Adrenal gland (tissue), 12 donors: Measurements from ENCODE around the gene UBE2O. TPM values are rescaled to one million over a fixed set of nuclear protein-coding genes. Genes with fewer than 3 reads are reported as not detected.

ENCODE experiments used
- DNase-seq, 7 donors: peaks; one replicate each; pipeline ENCODE4 v3.0.0-alpha.2; 2019 to 2020
- H3K27ac ChIP-seq, 5 donors: fragments of 200-600 bp; sonication (generic) in 4 of 5; 1 replicate in 3 of 5; 2 replicates in 2 of 5; pipeline versions ENCODE4 v1.5.1 to v1.8.0; 2016 to 2020; ENCODE audit warnings: mild to moderate bottlenecking in 1 of 5
- H3K27me3 ChIP-seq: fragments of 200-600 bp; 2 replicates; pipeline ENCODE4 v1.8.0; 2021
- H3K36me3 ChIP-seq, 2 donors: fragments of 200-600 bp; replicated peaks in 1 of 2; 1 replicate in 1 of 2; 2 replicates in 1 of 2; pipeline versions ENCODE4 v1.5.1 to v1.8.0; 2018 to 2022
- H3K4me1 ChIP-seq, 2 donors: fragments of 200-600 bp; replicated peaks in 1 of 2; 1 replicate in 1 of 2; 2 replicates in 1 of 2; pipeline versions ENCODE4 v1.5.1 to v1.8.0; 2018 to 2021
- H3K4me3 ChIP-seq, 4 donors: fragments of 200-600 bp; sonication (generic) in 3 of 4; one replicate each; pipeline ENCODE4 v1.5.1; 2016 to 2018
- H3K9me3 ChIP-seq, 3 donors: fragments of 200-600 bp; sonication (generic) in 1 of 3; replicated peaks in 1 of 3; 1 replicate in 2 of 3; 2 replicates in 1 of 3; pipeline versions ENCODE4 v1.5.1 to v1.8.0; 2016 to 2021
- POLR2A ChIP-seq, 2 donors: fragments of 450-650 bp; IDR thresholded peaks; one replicate each; pipeline ENCODE4 v1.6.1; 2017; ENCODE audit warnings: antibody characterized with exemption in 2 of 2, mild to moderate bottlenecking in 2 of 2, moderate library complexity in 1 of 2
- WGBS, 4 donors: extraction: QIAGEN DNeasy Blood & Tissue Kit in 2 of 4; methylation state at CpG; one replicate each; pipeline versions ENCODE4 v1.1.5 to v1.1.7; 2013 to 2017; 5-methylcytosine and 5-hydroxymethylcytosine counted together
- intact Hi-C, 2 donors: fragments of 100-400 bp; cut with DNase I; formaldehyde crosslinking; loops; one replicate each; pipeline versions ENCODE4 v1.14.1 to v1.15.0; 2022 to 2023
- polyA plus RNA-seq, 3 donors: library from polyadenylated mRNA; stranded (reverse); fragments of 200-250 nt in 2 of 3; fragments of 350-450 nt in 1 of 3; fragmentation: Illumina TruSeq in 1 of 3; extraction: RNeasy Lipid Tissue Mini Kit (QIAGEN cat#74804) in 1 of 3; gene quantifications; one replicate each; pipeline ENCODE4 v1.2.3, GENCODE V29; 2013 to 2014
- total RNA-seq, 9 donors: library from RNA; depleted of rRNA in 4 of 9; stranded (reverse); fragments of >200 nt in 4 of 9; fragments of 120-200 nt in 1 of 9; fragmentation: NEBNext Ultra II Directional in 1 of 9; extraction: Animal tissue kit (Norgen Biotek cat#: 25700) in 1 of 9; gene quantifications; one replicate each; pipeline versions ENCODE4 v1.1.0 to v1.2.4, GENCODE V29; 2013 to 2023
- TF ChIP-seq, protein P1 (sequence below), 6 experiments: fragments of 450-650 bp in 4 of 6; fragments of 200-600 bp in 2 of 6; sonication (generic) in 1 of 6; IDR thresholded peaks; 1 replicate in 5 of 6; 2 replicates in 1 of 6; pipeline versions ENCODE4 v1.5.1 to v1.8.0; 2016 to 2021; ENCODE audit warnings: antibody characterized with exemption in 6 of 6, mild to moderate bottlenecking in 2 of 6, moderate library complexity in 1 of 6
- donor health status: healthy with polysubstance abuse.
- donor health status: Bipolar disorder and iron deficiency.
- donor health status: DM: yes; HTN: yes; CAD: no.
- donor health status: DM: no; HTN: no; CAD: no.
- donor health status: DM: no; HTN: no; CAD: no.
- donor health status: DM: yes; HTN: yes; CAD: no.

The UBE2O gene
- total and polyA plus RNA-seq, 12 donors, result 9.8 to 21.8 (median 15.8) TPM

GRCh38 chr17:76441686-76442340 is 11.1 kb downstream of the UBE2O start:
- Histone ChIP-seq H3K27ac (no peak overlapping the region), H3K9me3 (no peaks in the 10 kb centered on the region), H3K27me3 (no peaks in the 10 kb centered on the region), H3K36me3 (no peaks in the 10 kb centered on the region), H3K4me3 (no peak overlapping the region), H3K4me1 (peaks cover 0 to 39% of the 10 kb centered on the region in 2 donors)
- no peak for TF ChIP-seq POLR2A (IDR thresholded peaks at IDR 0.05)
- TF ChIP-seq, protein P1, sequence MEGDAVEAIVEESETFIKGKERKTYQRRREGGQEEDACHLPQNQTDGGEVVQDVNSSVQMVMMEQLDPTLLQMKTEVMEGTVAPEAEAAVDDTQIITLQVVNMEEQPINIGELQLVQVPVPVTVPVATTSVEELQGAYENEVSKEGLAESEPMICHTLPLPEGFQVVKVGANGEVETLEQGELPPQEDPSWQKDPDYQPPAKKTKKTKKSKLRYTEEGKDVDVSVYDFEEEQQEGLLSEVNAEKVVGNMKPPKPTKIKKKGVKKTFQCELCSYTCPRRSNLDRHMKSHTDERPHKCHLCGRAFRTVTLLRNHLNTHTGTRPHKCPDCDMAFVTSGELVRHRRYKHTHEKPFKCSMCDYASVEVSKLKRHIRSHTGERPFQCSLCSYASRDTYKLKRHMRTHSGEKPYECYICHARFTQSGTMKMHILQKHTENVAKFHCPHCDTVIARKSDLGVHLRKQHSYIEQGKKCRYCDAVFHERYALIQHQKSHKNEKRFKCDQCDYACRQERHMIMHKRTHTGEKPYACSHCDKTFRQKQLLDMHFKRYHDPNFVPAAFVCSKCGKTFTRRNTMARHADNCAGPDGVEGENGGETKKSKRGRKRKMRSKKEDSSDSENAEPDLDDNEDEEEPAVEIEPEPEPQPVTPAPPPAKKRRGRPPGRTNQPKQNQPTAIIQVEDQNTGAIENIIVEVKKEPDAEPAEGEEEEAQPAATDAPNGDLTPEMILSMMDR (IDR thresholded peaks at IDR 0.05), result no peak
- WGBS, 4 donors, result 82 to 90% (median 85%) methylated on average over 13 of the region's 13 CpGs
- intact Hi-C loops, result no loop called here
- no peak for DNase-seq

DNA sequence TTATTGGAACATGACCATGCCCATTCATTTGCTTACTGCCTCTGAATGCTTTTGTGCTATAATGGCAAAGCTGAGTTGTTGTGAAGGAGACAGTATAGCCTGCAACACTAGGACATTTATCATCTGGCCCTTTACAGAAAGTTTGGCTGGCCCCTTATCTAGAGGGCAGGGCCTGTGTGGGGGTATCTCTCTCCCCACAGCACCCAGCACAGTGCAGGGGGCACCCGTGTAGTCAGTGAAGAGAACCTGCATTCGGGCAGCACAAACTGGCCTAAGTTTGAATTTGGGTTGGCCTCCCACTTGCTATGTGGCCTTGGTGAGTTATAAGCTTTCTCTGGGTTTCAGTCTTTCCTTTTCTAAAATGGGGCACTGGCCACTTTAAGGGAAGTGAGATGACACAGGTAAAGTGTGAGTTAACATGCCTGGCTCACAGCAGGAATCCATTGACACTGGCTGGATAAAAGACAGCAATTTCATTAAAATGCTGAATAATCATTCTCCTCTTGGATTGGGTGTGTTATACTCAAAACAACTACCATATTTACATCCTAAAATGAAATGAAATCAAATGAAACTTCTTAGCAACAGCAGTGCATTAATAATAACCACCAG is 12.1 kb downstream of the UBE2O start:
- Histone ChIP-seq H3K4me1 (peaks cover 0 to 29% of the 10 kb centered on the region in 2 donors), H3K27ac (no peak overlapping the region), H3K9me3 (no peaks in the 10 kb centered on the region), H3K36me3 (no peaks in the 10 kb centered on the region), H3K4me3 (no peak overlapping the region), H3K27me3 (no peaks in the 10 kb centered on the region)
- TF ChIP-seq, protein P1 (IDR thresholded peaks at IDR 0.05), result no peak
- no peak for TF ChIP-seq POLR2A (IDR thresholded peaks at IDR 0.05)
- intact Hi-C loops, result no loop called here
- DNase-seq, result no peak
- 80 to 92% (median 81%) methylated on average over 2 of the region's 2 CpGs; no CpG with 5 or more reads in 1 of the 4 donors for WGBS, 4 donors

DNA sequence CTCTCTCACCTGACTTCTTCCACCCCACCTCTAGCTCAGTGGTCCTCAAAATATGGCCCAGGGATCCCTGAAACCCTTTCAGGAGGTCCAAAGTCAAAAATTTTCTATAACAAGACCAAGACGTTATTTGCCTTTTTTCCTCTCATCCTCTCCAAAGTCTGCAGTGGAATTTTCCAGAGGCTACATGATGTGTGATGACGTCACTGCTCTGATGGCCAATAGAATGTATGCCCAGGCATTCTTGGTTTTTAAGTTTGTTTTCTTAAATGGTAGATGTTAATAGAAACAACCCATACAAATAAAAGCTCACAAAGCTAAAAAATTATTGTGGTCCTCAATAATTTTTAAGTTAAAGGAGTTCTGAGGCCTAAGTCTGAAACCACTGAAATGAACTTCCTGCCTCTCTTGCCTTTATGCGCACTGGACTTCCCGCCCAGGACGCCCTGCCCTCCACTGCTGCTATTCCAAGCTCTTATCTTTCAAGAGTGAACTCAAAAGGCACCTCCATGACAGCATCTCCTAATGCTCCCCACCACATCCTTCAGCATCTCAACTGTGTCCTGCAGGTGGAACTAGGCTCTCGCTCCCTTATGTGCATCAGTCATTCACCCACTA is 13.5 kb downstream of the UBE2O start:
- H3K27ac ChIP-seq, result no peak overlapping the region
- no peak overlapping the region for H3K4me3 ChIP-seq
- no peak for DNase-seq
- H3K9me3 ChIP-seq, result no peaks in the 10 kb centered on the region
- 89 to 92% (median 91%) methylated on average over 6 of the region's 6 CpGs for WGBS, 4 donors
- TF ChIP-seq, protein P1 (IDR thresholded peaks at IDR 0.05), result no peak
- H3K27me3 ChIP-seq, result no peaks in the 10 kb centered on the region
- intact Hi-C loops, result no loop called here
- H3K4me1 ChIP-seq, result peaks cover 0 to 15% of the 10 kb centered on the region in 2 donors
- H3K36me3 ChIP-seq, result no peaks in the 10 kb centered on the region

DNA sequence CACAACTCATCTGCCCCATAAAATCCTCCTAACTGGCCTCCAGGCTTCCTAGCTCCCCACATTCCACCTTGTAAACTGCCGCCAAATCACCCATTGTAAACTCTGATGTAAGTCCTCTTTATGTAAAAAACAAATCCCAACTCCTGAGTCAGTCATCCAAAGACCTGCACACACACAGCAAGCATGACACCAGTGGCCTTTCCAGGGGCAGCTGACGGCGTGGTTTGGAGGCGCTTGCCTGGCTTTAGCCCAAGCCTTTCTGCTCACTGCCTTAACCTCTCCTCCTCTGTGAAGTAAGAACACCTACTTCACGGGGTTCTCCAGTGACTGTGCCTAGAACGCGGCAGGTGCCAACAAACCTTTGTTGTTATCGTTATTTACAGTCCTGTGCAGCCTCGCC is 14.0 kb downstream of the UBE2O start:
- no peaks in the 10 kb centered on the region for H3K27me3 ChIP-seq
- no peak overlapping the region for H3K27ac ChIP-seq
- 80 to 98% (median 90%) methylated on average over 9 of the region's 9 CpGs for WGBS, 4 donors
- intact Hi-C loops, result no loop called here
- TF ChIP-seq POLR2A (IDR thresholded peaks at IDR 0.05), result no peak
- TF ChIP-seq, protein P1 (IDR thresholded peaks at IDR 0.05), result no peak
- no peak overlapping the region for H3K4me3 ChIP-seq
- no peaks in the 10 kb centered on the region for H3K36me3 ChIP-seq
- no peaks in the 10 kb centered on the region for H3K9me3 ChIP-seq
- H3K4me1 ChIP-seq, result peaks cover 0 to 11% of the 10 kb centered on the region in 2 donors
- no peak for DNase-seq
